H1 (cell line): ENCODE results near the gene SIRT5.

Experiments
- CEBPB ChIP-seq: IDR thresholded peaks from 2 replicates; pipeline ENCODE4 v1.6.1; 2012; ENCODE audit warnings: low read depth, low read length
- CREB1 ChIP-seq: IDR thresholded peaks from 2 replicates; pipeline ENCODE4 v1.6.1; 2012; ENCODE audit warnings: inconsistent platforms
- CTCF ChIP-seq, 3 experiments: IDR thresholded peaks; 1 replicate in 2 of 3; 2 replicates in 1 of 3; pipeline versions ENCODE4 v1.5.1 to v1.6.1; 2011; ENCODE audit warnings: low read length in 3 of 3, mild to moderate bottlenecking in 3 of 3, inconsistent platforms in 2 of 3, low read depth in 1 of 3, moderate library complexity in 1 of 3; ENCODE audit not compliant: insufficient read depth in 1 of 3; ENCODE audit errors: control extremely low read depth in 1 of 3
- EP300 ChIP-seq, 2 experiments: IDR thresholded peaks; 1 replicate in 1 of 2; 2 replicates in 1 of 2; pipeline ENCODE4 v1.6.1; 2011 to 2012; ENCODE audit warnings: low read depth in 2 of 2, low read length in 2 of 2, mild to moderate bottlenecking in 2 of 2, borderline replicate concordance in 1 of 2, inconsistent platforms in 1 of 2, moderate library complexity in 1 of 2
- JUN ChIP-seq: IDR thresholded peaks from 2 replicates; pipeline ENCODE4 v1.6.1; 2011; ENCODE audit warnings: low read depth, mild to moderate bottlenecking, improper control_type of control experiment, low read length
- MAX ChIP-seq: IDR thresholded peaks from 2 replicates; pipeline ENCODE4 v1.6.1; 2012; ENCODE audit warnings: inconsistent platforms
- POLR2A ChIP-seq, 2 experiments: IDR thresholded peaks; 1 replicate in 1 of 2; 2 replicates in 1 of 2; pipeline ENCODE4 v1.6.1; 2011; ENCODE audit warnings: low read depth in 2 of 2, low read length in 2 of 2, mild to moderate bottlenecking in 2 of 2; ENCODE audit errors: control extremely low read depth in 1 of 2
- POLR2AphosphoS5 ChIP-seq: IDR thresholded peaks from 2 replicates; pipeline ENCODE4 v1.6.1; 2011; ENCODE audit warnings: low read depth, low read length
- SP1 ChIP-seq: IDR thresholded peaks from 2 replicates; pipeline ENCODE4 v1.6.1; 2011; ENCODE audit warnings: low read depth, low read length

DNA sequence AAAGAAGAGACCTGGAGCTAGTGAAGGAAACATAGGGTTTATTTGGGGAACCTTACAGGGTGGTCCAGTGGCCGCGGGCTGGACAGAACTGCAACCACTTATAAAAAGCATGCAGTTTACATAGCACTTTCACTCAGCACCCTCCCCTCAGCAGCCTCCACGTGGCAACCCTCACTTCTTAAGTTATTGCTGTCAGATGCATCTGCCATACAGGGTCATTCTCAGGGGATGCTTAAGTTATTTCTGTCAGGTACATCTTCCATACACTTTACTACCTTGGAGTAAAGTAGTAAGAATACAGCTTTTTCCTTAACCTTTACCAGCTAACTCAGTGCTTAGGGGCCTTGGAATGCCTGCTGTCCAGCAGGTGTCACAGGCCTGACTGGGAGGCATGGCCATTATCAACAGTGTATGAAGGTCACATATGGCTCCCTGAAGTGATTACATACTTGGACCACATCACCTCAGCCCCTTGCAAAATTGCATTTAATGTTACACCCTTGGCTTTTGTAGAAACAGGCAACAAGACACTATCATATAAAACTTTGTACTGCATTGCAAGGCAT lies 38.7 kb downstream of the SIRT5 start:
- TF ChIP-seq MAX, result no peak
- no peak for TF ChIP-seq POLR2A (IDR thresholded peaks at IDR 0.05; ENCODE audit: control extremely low read depth in 1 of 2, low read depth in 2 of 2, low read length in 2 of 2)
- no peak for TF ChIP-seq JUN
- TF ChIP-seq CEBPB, result no peak
- no peak for TF ChIP-seq CTCF (IDR thresholded peaks at IDR 0.05; ENCODE audit: control extremely low read depth in 1 of 3, insufficient read depth in 1 of 3, low read depth in 1 of 3, low read length in 3 of 3)
- TF ChIP-seq POLR2AphosphoS5, result no peak
- no peak for TF ChIP-seq EP300 (IDR thresholded peaks at IDR 0.05; ENCODE audit: borderline replicate concordance in 1 of 2, low read depth in 2 of 2, low read length in 2 of 2)
- no peak for TF ChIP-seq SP1
- TF ChIP-seq CREB1, result no peak
